Measurements from ENCODE around the gene RIMKLB. TPM values are rescaled to one million over a fixed set of nuclear protein-coding genes. Genes with fewer than 3 reads are reported as not detected.
"Not testable (repeated sequence)": the region's sequence is repeated elsewhere in the genome, so short reads cannot be mapped to it uniquely, and the experiment has no call there.

Gene RIMKLB
- total and polyA plus RNA-seq, 2 experiments from 2014 or later = 19.4 to 23.2 TPM

GRCh38 chr12:8746046-8746445 lies 48.3 kb downstream of the RIMKLB start:
- H3K9me2 ChIP-seq (ENCODE audit: insufficient read depth) = no peaks in the 10 kb centered on the region
- H3K36me3 ChIP-seq (ENCODE audit: low read depth) = peaks cover 7% of the 10 kb centered on the region; the same call in 1 of the 2 replicates
- H4K20me1 ChIP-seq (ENCODE audit: insufficient read depth) = no peaks in the 10 kb centered on the region
- H3K27ac ChIP-seq = no peak overlapping the region
- no peak overlapping the region for H3K4me3 ChIP-seq
- TF ChIP-seq EZH2 (IDR thresholded peaks at IDR 0.05; ENCODE audit: insufficient read depth, poor library complexity, severe bottlenecking) = no peak
- TF ChIP-seq EZH2phosphoT487 (IDR thresholded peaks at IDR 0.05; ENCODE audit: insufficient read depth, low read depth) = no peak
- no peak overlapping the region for H2AFZ ChIP-seq
- H3K9me3 ChIP-seq (ENCODE audit: low read depth) = no peaks in the 10 kb centered on the region
- peaks cover 11% of the 10 kb centered on the region for H3K4me1 ChIP-seq (ENCODE audit: insufficient read depth)
- no peaks in the 10 kb centered on the region for H3K27me3 ChIP-seq (replicated peaks; ENCODE audit: insufficient read depth)
- no peak overlapping the region for H3K4me2 ChIP-seq (ENCODE audit: unreplicated experiment)
- DNase-seq = no peak
- 96 to 97% methylated on average over 5 of the region's 5 CpGs for WGBS, 2 experiments (ENCODE audit: low coverage in 1 of 2, low lambda C conversion rate in 2 of 2, missing lambda C conversion rate in 2 of 2)
- H3F3A ChIP-seq (ENCODE audit: insufficient read depth) = peaks cover 4% of the 10 kb centered on the region; the same call in 1 of the 2 replicates
- H3K9ac ChIP-seq = no peak overlapping the region
- H3K79me2 ChIP-seq (ENCODE audit: insufficient read depth) = 0 out of 2 replicates have a peak, but pooled peaks cover 6% of the 10 kb centered on the region
- in situ Hi-C loops (cut with MboI) = no loop called here

- H4K20me1 ChIP-seq (ENCODE audit: insufficient read depth); DNase-seq: not testable (repeated sequence)
Observed at GRCh38 chr12:8760076-8760475, 62.3 kb downstream of the RIMKLB start.

GRCh38 chr12:8762701-8763100 lies 64.9 kb downstream of the RIMKLB start:
- H3K27ac ChIP-seq; H3K27me3 ChIP-seq (replicated peaks; ENCODE audit: insufficient read depth); H2AFZ ChIP-seq; H3K9ac ChIP-seq; H4K20me1 ChIP-seq (ENCODE audit: insufficient read depth); H3K36me3 ChIP-seq (ENCODE audit: low read depth); in situ Hi-C loops (cut with MboI); H3K9me3 ChIP-seq (ENCODE audit: low read depth); H3K79me2 ChIP-seq (ENCODE audit: insufficient read depth); H3K4me1 ChIP-seq (ENCODE audit: insufficient read depth); H3K9me2 ChIP-seq (ENCODE audit: insufficient read depth); H3F3A ChIP-seq (ENCODE audit: insufficient read depth); DNase-seq; H3K4me3 ChIP-seq; H3K4me2 ChIP-seq (ENCODE audit: unreplicated experiment): not testable (repeated sequence)
- 89 to 90% methylated on average over 6 of the region's 6 CpGs for WGBS, 2 experiments (ENCODE audit: low coverage in 1 of 2, low lambda C conversion rate in 2 of 2, missing lambda C conversion rate in 2 of 2)

More at GRCh38 chr12:8760076-8760475, 62.3 kb downstream of the RIMKLB start:
- H3K36me3 ChIP-seq (ENCODE audit: low read depth); H2AFZ ChIP-seq; H3K27me3 ChIP-seq (replicated peaks; ENCODE audit: insufficient read depth); H3K79me2 ChIP-seq (ENCODE audit: insufficient read depth); H3K4me3 ChIP-seq; H3K9ac ChIP-seq; H3K4me1 ChIP-seq (ENCODE audit: insufficient read depth); H3K27ac ChIP-seq; H3K9me2 ChIP-seq (ENCODE audit: insufficient read depth); in situ Hi-C loops (cut with MboI); H3K4me2 ChIP-seq (ENCODE audit: unreplicated experiment); H3F3A ChIP-seq (ENCODE audit: insufficient read depth); H3K9me3 ChIP-seq (ENCODE audit: low read depth): not testable (repeated sequence)
- 96 to 99% methylated on average over 4 of the region's 4 CpGs for WGBS, 2 experiments (ENCODE audit: low coverage in 1 of 2, low lambda C conversion rate in 2 of 2, missing lambda C conversion rate in 2 of 2)

- H3K4me3 ChIP-seq; H3K4me1 ChIP-seq (ENCODE audit: insufficient read depth); H3K9ac ChIP-seq; H3K4me2 ChIP-seq (ENCODE audit: unreplicated experiment); H3K9me2 ChIP-seq (ENCODE audit: insufficient read depth); H3K27ac ChIP-seq; DNase-seq; H3K79me2 ChIP-seq (ENCODE audit: insufficient read depth); H4K20me1 ChIP-seq (ENCODE audit: insufficient read depth); H3K36me3 ChIP-seq (ENCODE audit: low read depth); H2AFZ ChIP-seq; H3K9me3 ChIP-seq (ENCODE audit: low read depth); in situ Hi-C loops (cut with MboI); H3F3A ChIP-seq (ENCODE audit: insufficient read depth); H3K27me3 ChIP-seq (replicated peaks; ENCODE audit: insufficient read depth): not testable (repeated sequence)
- WGBS, 2 experiments (ENCODE audit: low coverage in 1 of 2, low lambda C conversion rate in 2 of 2, missing lambda C conversion rate in 2 of 2) = 99% methylated on average over 8 of the region's 8 CpGs
Observed at GRCh38 chr12:8766121-8766520, 68.3 kb downstream of the RIMKLB start.

- Histone ChIP-seq H3K4me1 (ENCODE audit: insufficient read depth) (no peaks in the 10 kb centered on the region), H3K4me3 (no peak overlapping the region), H3K27ac (no peak overlapping the region), H3K9me3 (ENCODE audit: low read depth) (no peaks in the 10 kb centered on the region), H3K27me3 (replicated peaks; ENCODE audit: insufficient read depth) (no peaks in the 10 kb centered on the region), H3K79me2 (ENCODE audit: insufficient read depth) (no peaks in the 10 kb centered on the region), H3K4me2 (ENCODE audit: unreplicated experiment) (no peak overlapping the region), H3F3A (ENCODE audit: insufficient read depth) (no peaks in the 10 kb centered on the region), H3K9me2 (ENCODE audit: insufficient read depth) (no peaks in the 10 kb centered on the region), H3K9ac (no peak overlapping the region), H3K36me3 (ENCODE audit: low read depth) (no peaks in the 10 kb centered on the region), H2AFZ (no peak overlapping the region), H4K20me1 (ENCODE audit: insufficient read depth) (no peaks in the 10 kb centered on the region)
- DNase-seq = no peak
- TF ChIP-seq EZH2phosphoT487 (IDR thresholded peaks at IDR 0.05; ENCODE audit: insufficient read depth, low read depth) (no peak), EZH2 (IDR thresholded peaks at IDR 0.05; ENCODE audit: insufficient read depth, poor library complexity, severe bottlenecking) (no peak)
- WGBS, 2 experiments (ENCODE audit: low coverage in 1 of 2, low lambda C conversion rate in 2 of 2, missing lambda C conversion rate in 2 of 2) = 92 to 94% methylated on average over 2 of the region's 2 CpGs
- in situ Hi-C loops (cut with MboI) = no loop called here
Observed at GRCh38 chr12:8770499-8770898, 72.7 kb downstream of the RIMKLB start.
